Mammary epithelial cell (primary cell): ENCODE results near the gene CLEC4F.

ENCODE experiments used
- EZH2 ChIP-seq: IDR thresholded peaks from 2 replicates; pipeline ENCODE4 v1.6.1; 2012; ENCODE audit warnings: low read length, inconsistent platforms, borderline replicate concordance
- TF ChIP-seq, protein P1 (sequence below), 2 donors: IDR thresholded peaks in 1 of 2; conservative IDR thresholded peaks in 1 of 2; 2 replicates each; pipeline ENCODE4 v1.5.1; 2011 to 2012; ENCODE audit warnings: inconsistent platforms in 2 of 2, low read length in 2 of 2, mild to moderate bottlenecking in 2 of 2, control low read depth in 1 of 2, low read depth in 1 of 2; ENCODE audit not compliant: insufficient read depth in 1 of 2; ENCODE audit errors: extremely low read depth in 1 of 2

DNA sequence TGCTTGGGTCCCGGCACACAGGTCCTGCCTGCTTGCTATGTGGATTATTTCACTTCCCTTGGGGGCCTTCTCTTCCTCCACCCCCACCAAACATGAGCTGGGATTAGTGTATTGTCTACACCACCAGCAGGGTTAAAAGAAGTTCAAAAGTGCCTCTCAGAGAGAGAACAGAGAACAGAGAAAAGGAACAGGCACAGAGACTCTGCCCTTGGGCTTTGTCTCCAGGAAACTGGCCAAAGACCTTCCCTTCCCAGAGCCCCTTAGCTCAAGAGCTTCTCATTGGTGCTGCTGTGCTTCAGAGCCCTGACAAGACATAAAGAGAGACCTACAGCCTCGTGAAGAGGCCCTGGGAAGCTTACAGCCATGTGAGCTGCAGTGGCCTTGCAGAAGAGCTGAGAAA lies 22.9 kb downstream of the CLEC4F start:
- TF ChIP-seq, protein P1, sequence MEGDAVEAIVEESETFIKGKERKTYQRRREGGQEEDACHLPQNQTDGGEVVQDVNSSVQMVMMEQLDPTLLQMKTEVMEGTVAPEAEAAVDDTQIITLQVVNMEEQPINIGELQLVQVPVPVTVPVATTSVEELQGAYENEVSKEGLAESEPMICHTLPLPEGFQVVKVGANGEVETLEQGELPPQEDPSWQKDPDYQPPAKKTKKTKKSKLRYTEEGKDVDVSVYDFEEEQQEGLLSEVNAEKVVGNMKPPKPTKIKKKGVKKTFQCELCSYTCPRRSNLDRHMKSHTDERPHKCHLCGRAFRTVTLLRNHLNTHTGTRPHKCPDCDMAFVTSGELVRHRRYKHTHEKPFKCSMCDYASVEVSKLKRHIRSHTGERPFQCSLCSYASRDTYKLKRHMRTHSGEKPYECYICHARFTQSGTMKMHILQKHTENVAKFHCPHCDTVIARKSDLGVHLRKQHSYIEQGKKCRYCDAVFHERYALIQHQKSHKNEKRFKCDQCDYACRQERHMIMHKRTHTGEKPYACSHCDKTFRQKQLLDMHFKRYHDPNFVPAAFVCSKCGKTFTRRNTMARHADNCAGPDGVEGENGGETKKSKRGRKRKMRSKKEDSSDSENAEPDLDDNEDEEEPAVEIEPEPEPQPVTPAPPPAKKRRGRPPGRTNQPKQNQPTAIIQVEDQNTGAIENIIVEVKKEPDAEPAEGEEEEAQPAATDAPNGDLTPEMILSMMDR (conservative IDR thresholded peaks at IDR 0.05 in 1 of 2, IDR thresholded peaks at IDR 0.05 in 1 of 2; ENCODE audit: extremely low read depth in 1 of 2, insufficient read depth in 1 of 2, low read depth in 1 of 2, low read length in 2 of 2): no peak
- TF ChIP-seq EZH2: no peak
